Smooth muscle cell (in vitro differentiated cells): ENCODE measurements around the gene HCN4. TPM values are rescaled to one million over a fixed set of nuclear protein-coding genes. Genes with fewer than 3 reads are reported as not detected.
"Not testable (repeated sequence)": the region's sequence is repeated elsewhere in the genome, so short reads cannot be mapped to it uniquely, and the experiment has no call there.

ENCODE experiments used
- DNase-seq: peaks from one replicate; lab custom pipeline; 2025; ENCODE audit not compliant: unreplicated experiment; lab: John Stamatoyannopoulos, UW
- H2AFZ ChIP-seq: fragments of 200-600 bp; sonication (generic); 2 replicates; pipeline ENCODE4 v1.6.0; 2016; ENCODE audit warnings: antibody characterized with exemption, low read depth, mild to moderate bottlenecking
- H3F3A ChIP-seq: fragments of 200-600 bp; sonication (generic); 2 replicates; pipeline ENCODE4 v1.6.0; 2017; ENCODE audit warnings: antibody characterized with exemption, low read depth
- H3K27ac ChIP-seq: fragments of 200-600 bp; sonication (generic); 2 replicates; pipeline ENCODE4 v1.5.1; 2016; ENCODE audit warnings: low read depth, mild to moderate bottlenecking
- H3K27me3 ChIP-seq: fragments of 200-600 bp; sonication (generic); 2 replicates; pipeline ENCODE4 v1.6.1; 2016; ENCODE audit warnings: low read depth, mild to moderate bottlenecking
- H3K36me3 ChIP-seq: fragments of 200-600 bp; sonication (generic); 2 replicates; pipeline ENCODE4 v1.5.1; 2016; ENCODE audit warnings: low read depth
- H3K4me1 ChIP-seq: fragments of 200-600 bp; sonication (generic); 2 replicates; pipeline ENCODE4 v1.5.1; 2016; ENCODE audit warnings: low read depth
- H3K4me2 ChIP-seq: fragments of 200-600 bp; sonication (generic); 2 replicates; pipeline ENCODE4 v1.6.0; 2016; ENCODE audit warnings: mild to moderate bottlenecking
- H3K4me3 ChIP-seq: fragments of 200-600 bp; sonication (generic); 2 replicates; pipeline ENCODE4 v1.5.1; 2016; ENCODE audit warnings: mild to moderate bottlenecking
- H3K79me2 ChIP-seq: fragments of 200-600 bp; sonication (generic); 2 replicates; pipeline ENCODE4 v1.6.0; 2016; ENCODE audit warnings: low read depth, mild to moderate bottlenecking
- H3K9ac ChIP-seq: fragments of 200-600 bp; sonication (generic); 2 replicates; pipeline ENCODE4 v1.6.0; 2016; ENCODE audit warnings: low read depth
- H3K9me3 ChIP-seq: fragments of 200-600 bp; sonication (generic); replicated peaks from 2 replicates; pipeline ENCODE4 v1.5.1; 2016; ENCODE audit warnings: low read depth
- H4K20me1 ChIP-seq: fragments of 200-600 bp; sonication (generic); 2 replicates; pipeline ENCODE4 v1.6.0; 2016; ENCODE audit warnings: low read depth
- CTCF ChIP-seq: fragments of 200-600 bp; sonication (generic); IDR thresholded peaks from 2 replicates; pipeline ENCODE4 v1.5.1; 2017; ENCODE audit warnings: borderline replicate concordance, mild to moderate bottlenecking, antibody characterized with exemption; ENCODE audit not compliant: insufficient read depth, poor library complexity, severe bottlenecking
- WGBS: methylation state at CpG from one replicate; pipeline ENCODE4 v1.1.7; 2016; ENCODE audit warnings: low lambda C conversion rate; 5-methylcytosine and 5-hydroxymethylcytosine counted together
- polyA plus RNA-seq: library from polyadenylated mRNA; unstranded; fragments of >200 nt; fragmentation: Nextera tagmentation; extraction: Ambion mirVana; gene quantifications from 2 replicates; pipeline ENCODE4 v1.2.1, GENCODE V29; 2016
- total RNA-seq: library from RNA; depleted of rRNA; stranded (reverse); fragments of >200 nt; gene quantifications from 2 replicates; pipeline ENCODE4 v1.2.3, GENCODE V29; 2014

HCN4 gene
- not detected in 2 replicates for total RNA-seq
- polyA plus RNA-seq, result 0.07 TPM in 1 of 2 replicates, not detected in the other

- Histone ChIP-seq H3K79me2 (no peaks in the 10 kb centered on the region), H3K4me2 (peak within 1 kb of the TSS; percentile 87), H3F3A (no peaks in the 10 kb centered on the region), H3K9me3 (no peaks in the 10 kb centered on the region), H3K9ac (no peak within 1 kb of the TSS), H3K4me1 (peaks cover 8% of the 10 kb centered on the region), H3K36me3 (no peaks in the 10 kb centered on the region), H2AFZ (no peak within 1 kb of the TSS), H3K27me3 (peaks cover 86% of the 10 kb centered on the region), H4K20me1 (no peaks in the 10 kb centered on the region), H3K4me3 (peak within 1 kb of the TSS; percentile 54), H3K27ac (no peak within 1 kb of the TSS)
- no peak for TF ChIP-seq CTCF
- whole genome bisulfite sequencing, result 2% methylated on average over 57 of the region's 109 CpGs
- DNase-seq, result no peak
These were observed at the start of gene HCN4 for GRCh38 chr15:73368301-73369136. HCN4 (minus strand) TSS chr15:73368958; CDS start chr15:73368270, 688 bp downstream.

GRCh38 chr15:73414876-73415275 lies 46.1 kb upstream of the HCN4 start:
- H3K27me3 ChIP-seq, result no peaks in the 10 kb centered on the region
- H3K9ac ChIP-seq, result no peak overlapping the region
- H3K79me2 ChIP-seq, result no peaks in the 10 kb centered on the region
- no peaks in the 10 kb centered on the region for H3F3A ChIP-seq
- H3K9me3 ChIP-seq, result no peaks in the 10 kb centered on the region
- H3K36me3 ChIP-seq, result no peaks in the 10 kb centered on the region
- no peak overlapping the region for H3K27ac ChIP-seq
- no peaks in the 10 kb centered on the region for H4K20me1 ChIP-seq
- no peaks in the 10 kb centered on the region for H3K4me1 ChIP-seq
- 86% methylated on average over 3 of the region's 3 CpGs for WGBS
- no peak overlapping the region for H2AFZ ChIP-seq
- no peak overlapping the region for H3K4me3 ChIP-seq
- no peak for TF ChIP-seq CTCF
- no peak for DNase-seq
- H3K4me2 ChIP-seq, result no peak overlapping the region

GRCh38 chr15:73403171-73403570 lies 34.4 kb upstream of the HCN4 start:
- no peaks in the 10 kb centered on the region for H3F3A ChIP-seq
- no peak for TF ChIP-seq CTCF
- no peaks in the 10 kb centered on the region for H3K9me3 ChIP-seq
- no peak overlapping the region for H3K9ac ChIP-seq
- H3K27ac ChIP-seq, result no peak overlapping the region
- H3K4me1 ChIP-seq, result no peaks in the 10 kb centered on the region
- no peaks in the 10 kb centered on the region for H3K36me3 ChIP-seq
- H3K79me2 ChIP-seq, result no peaks in the 10 kb centered on the region
- DNase-seq, result no peak
- H4K20me1 ChIP-seq, result no peaks in the 10 kb centered on the region
- H3K4me3 ChIP-seq, result no peak overlapping the region
- H2AFZ ChIP-seq, result no peak overlapping the region
- H3K27me3 ChIP-seq, result no peaks in the 10 kb centered on the region
- no peak overlapping the region for H3K4me2 ChIP-seq

- not testable (repeated sequence) for H3K79me2 ChIP-seq, H3K4me3 ChIP-seq, H3K4me2 ChIP-seq, H3K9me3 ChIP-seq, H3K27me3 ChIP-seq, H3K36me3 ChIP-seq, H3K9ac ChIP-seq, H3K4me1 ChIP-seq, H4K20me1 ChIP-seq, H3F3A ChIP-seq, H3K27ac ChIP-seq, DNase-seq, H2AFZ ChIP-seq
- 74% methylated on average over 6 of the region's 6 CpGs for WGBS
These were observed 31.5 kb upstream of the HCN4 start for GRCh38 chr15:73400222-73400621.
